Loucy (cell line): ENCODE results near the gene NEK6.

Experiments
- EZH2phosphoT487 ChIP-seq: fragments of 200-600 bp; IDR thresholded peaks from 2 replicates; pipeline ENCODE4 v1.6.1; 2018; ENCODE audit warnings: antibody characterized with exemption, mild to moderate bottlenecking, moderate library complexity, borderline replicate concordance
- TF ChIP-seq, protein P1 (sequence below): fragments of 200-600 bp; sonication (generic); conservative IDR thresholded peaks from 2 replicates; pipeline ENCODE4 v1.5.1; 2014; ENCODE audit warnings: mild to moderate bottlenecking, antibody characterized with exemption, low read length

DNA sequence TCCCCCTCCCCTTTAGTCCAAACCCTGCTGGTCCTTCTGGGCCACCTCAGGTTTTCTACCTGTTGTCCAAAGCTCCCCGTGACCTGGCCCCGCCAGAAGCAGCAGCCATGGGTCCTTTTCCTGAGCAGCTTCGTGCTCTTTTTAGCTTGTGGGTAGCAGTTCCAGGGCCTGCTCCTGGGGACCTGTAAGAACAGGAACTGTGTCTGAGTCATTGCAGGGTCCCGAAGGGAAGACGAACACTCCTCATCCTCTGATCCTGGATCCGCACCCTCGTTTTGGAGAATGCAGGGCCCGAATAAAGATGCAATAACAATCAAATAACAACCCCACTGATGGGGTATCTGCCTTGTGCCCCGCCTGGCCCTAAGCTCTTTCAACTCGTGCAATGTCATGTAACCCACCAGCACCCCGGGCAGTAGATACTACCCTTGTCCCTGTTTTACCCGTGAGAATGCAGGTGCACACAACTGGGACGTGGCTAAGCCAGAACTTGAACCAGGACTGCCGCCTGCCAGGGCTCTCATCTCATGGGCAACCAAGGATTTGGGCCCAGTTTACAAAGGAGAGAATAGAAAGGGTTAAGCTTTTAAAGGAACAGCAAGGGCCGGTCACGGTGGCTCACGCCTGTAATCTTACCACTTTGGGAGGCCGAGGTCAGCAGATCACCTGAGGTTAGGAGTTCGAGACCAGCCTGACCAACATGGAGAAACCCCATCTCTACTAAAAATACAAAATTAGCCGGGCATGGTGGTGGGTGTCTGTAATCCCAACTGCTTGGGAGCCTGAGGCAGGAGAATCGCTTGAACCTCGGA is 33.2 kb downstream of the NEK6 start:
- TF ChIP-seq, protein P1, sequence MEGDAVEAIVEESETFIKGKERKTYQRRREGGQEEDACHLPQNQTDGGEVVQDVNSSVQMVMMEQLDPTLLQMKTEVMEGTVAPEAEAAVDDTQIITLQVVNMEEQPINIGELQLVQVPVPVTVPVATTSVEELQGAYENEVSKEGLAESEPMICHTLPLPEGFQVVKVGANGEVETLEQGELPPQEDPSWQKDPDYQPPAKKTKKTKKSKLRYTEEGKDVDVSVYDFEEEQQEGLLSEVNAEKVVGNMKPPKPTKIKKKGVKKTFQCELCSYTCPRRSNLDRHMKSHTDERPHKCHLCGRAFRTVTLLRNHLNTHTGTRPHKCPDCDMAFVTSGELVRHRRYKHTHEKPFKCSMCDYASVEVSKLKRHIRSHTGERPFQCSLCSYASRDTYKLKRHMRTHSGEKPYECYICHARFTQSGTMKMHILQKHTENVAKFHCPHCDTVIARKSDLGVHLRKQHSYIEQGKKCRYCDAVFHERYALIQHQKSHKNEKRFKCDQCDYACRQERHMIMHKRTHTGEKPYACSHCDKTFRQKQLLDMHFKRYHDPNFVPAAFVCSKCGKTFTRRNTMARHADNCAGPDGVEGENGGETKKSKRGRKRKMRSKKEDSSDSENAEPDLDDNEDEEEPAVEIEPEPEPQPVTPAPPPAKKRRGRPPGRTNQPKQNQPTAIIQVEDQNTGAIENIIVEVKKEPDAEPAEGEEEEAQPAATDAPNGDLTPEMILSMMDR: no peak
- no peak for TF ChIP-seq EZH2phosphoT487
